ENCODE data around the gene ATF7IP.
A peak's percentile ranks its signal among the peaks of the same experiment; 100 is the strongest.

Gene ATF7IP

DNA sequence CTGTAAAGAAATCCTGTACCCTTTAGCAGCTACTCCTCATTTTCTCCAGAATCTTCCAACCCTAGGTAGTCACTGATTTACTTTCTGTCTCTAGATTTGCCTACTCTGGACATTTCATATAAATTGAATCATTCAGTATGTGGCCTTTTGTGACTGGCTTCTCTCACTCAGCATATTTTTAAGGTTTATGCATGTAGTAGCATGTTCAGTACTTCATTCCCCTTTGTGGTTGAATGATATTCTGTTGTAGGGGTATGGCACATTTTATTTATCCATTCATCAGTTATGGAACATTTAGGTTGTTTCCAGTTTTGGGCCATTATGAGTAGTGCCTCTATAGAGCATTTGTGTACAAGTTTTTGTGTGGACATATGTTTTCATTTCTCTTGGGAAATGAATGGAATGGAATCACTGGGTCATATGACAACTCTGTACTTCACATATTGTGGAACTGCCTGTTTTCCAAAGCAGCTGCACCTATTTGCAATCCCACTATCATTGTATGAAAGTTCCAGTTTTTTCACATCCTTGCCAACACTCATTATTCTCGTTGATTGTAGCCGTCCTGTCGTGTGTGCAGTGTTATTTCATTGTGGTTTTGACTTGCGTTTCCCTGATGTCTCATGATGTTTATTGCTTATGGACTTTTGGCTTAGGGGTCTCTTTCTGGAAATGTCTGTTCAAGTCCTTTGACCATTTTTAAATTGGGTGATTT is 57.2 kb downstream of the ATF7IP start:
- no peak for DNase-seq

GRCh38 chr12:14424545-14424944 is 59.1 kb downstream of the ATF7IP start:
- no peak for DNase-seq

DNA sequence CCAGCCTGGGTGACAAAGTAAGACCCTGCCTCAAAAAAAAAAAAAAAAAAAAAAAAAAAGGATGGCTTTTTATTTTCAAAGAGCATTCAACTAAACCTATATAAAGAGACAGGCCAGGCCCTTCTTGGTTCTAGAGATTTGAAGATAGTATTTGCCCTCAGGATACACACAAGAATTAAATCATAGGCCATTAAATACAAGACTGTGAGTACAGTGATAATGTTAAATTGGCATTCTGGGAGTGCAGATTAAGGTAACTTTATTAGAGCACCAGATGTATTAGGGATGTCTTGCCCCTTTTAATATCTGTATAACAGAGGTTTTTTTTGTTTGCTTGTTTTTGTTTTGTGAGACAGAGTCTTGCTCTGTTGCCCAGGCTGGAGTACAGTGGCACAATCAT is 61.3 kb downstream of the ATF7IP start:
- no peak for DNase-seq

- DNase-seq: no peak
Measured at GRCh38 chr12:14427929-14428328, 62.4 kb downstream of the ATF7IP start.

DNA sequence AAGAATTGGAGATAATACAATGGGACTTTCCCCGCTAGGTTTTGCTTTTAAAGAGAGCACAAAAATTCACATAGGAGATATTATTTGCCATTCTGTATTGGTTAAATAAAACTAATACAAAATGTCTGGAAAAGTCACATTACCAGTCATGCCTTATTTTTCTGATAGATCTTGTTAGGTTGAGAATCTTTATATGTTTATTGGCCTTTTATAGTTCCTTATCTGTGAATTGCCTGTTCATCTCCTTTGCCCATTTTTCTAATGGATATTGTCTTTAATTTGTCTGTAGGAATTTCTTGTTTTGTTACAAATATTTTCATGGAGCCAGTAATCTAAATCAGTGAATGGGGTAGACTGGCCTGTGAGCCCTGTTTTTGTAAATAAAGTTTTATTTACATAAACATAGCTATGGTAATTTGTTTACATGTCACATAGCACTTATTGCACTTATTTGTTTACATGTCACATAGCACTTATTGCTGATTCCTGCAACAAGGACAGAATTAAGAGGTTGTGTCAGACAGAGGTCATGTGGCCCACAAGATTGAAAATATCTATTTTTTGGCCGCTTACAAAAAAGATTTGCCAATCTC is 65.0 kb downstream of the ATF7IP start:
- DNase-seq: no peak

DNA sequence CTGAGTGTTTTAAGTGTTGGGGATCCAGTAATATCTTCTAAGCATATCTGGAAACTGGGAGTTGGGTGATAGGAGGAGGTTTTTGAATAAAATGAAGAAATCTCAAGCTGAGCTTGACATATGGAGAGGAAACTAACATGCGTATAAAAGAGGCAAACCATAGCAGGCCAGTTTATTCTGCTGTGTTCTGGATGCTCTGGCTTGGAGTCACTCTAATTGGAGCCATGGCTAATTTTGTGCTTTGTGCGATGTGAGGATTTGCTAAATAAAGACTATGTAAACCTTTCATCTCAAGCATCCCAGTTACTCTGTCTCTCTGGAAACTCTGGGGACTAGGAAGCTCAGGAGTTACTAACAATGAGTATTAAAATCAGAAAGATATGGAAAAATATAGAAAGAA is 66.5 kb downstream of the ATF7IP start:
- no peak for DNase-seq

GRCh38 chr12:14435627-14436026 is 70.1 kb downstream of the ATF7IP start:
- no peak for DNase-seq

DNA sequence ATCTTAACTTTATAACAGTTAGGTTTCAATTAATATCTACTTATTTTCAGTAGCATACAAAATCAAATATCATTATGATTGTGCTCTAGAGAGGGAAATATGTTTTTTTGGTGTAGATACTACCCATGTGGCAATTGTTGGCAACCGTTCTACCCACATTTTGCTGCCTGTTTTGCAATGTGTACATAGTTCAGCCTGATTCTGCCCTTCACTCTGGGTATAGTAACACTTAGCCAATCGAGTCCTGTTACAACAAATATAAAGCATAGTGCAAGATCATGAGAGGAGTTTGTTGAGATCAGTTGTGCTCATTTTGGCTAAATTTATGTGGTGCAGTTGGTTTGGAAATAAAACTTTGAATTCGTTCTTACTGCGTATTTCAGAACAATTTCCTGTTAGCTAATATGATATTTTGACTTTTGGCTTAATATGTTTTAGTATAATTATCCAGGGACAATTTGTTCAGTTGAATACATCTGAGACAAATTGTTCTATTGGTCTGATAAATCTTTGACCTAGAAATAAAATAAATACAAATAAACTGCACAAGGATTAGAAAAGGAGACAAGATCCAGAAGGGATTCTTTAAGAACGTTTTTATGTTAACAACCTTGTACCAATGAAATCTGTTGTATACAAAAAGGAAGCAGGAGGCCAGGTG is 76.9 kb downstream of the ATF7IP start:
- peak; percentile 59 for DNase-seq

DNA sequence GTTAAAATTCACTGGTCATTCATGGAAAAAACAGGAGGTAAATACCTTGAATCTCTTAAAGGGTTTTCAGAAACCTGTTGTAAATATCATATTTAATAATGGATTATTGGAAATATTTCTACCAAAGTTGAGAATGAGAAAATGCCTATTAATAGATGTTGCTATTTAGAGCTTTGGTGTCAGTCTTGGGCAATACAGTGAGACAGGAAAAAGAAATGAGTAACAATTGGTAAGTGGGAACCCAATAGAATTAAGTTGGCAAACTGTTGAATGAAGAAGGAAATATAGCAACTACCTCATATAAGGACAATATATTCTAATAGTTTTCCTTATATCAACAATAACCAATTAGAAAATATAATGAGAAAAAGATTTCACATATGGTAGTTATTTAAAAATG is 78.0 kb downstream of the ATF7IP start:
- DNase-seq: peak; percentile 69

DNA sequence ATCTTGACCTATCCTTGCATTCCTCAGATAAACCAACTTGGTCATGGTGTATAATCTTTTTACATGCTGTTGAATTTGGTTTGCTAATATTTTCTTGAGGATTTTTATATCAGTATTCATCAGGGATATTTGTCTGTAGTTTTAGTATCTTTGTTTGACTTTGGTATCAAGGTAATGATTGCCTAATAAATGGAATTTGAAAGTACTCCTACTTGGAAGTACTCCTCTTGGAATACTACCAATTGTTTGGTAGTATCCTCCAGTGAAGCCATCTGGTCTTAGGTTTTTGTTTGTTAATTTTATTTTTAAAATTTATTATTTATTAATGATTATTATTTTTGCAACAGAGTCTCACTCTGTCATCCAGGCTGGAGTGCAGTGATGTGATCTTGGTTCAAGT is 85.0 kb downstream of the ATF7IP start:
- no peak for DNase-seq

DNA sequence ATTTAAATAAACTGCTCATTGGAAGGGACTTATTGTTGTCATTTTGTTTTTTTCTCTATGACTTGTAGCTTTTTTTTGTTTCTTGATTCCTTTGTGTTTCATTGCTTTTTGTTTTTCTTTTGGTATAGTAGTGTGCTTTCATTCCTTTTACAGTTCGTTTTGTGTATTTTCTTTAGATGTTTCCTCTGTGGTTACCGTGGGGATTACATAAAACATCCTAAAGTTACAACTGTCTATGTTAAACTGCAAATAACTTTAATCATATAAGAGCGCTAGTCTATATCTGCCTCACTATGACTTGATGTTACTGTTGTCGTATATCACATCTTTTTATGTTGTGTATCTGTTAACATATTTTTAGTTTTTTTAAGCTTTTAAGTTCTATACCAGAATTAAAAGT is 86.9 kb downstream of the ATF7IP start:
- DNase-seq: no peak

DNA sequence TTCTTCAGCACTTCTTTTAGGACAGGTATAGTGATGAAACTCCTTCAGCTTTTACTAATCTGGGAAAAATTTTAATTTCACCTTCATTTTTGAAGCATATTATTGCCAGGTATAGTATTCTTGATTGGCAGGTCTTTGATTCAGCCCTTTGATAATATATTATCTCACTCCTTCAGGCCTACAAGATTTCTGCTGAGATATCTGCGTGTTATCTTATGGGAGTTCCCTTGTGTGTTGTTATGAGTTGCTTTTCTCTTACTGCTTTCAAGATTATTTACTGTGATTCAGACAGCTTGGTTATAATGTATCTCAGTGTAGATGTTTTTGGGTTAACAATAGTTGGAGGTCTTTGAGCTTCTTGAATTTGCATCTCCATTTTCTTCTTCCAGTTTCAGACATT is 87.4 kb downstream of the ATF7IP start:
- no peak for DNase-seq

DNA sequence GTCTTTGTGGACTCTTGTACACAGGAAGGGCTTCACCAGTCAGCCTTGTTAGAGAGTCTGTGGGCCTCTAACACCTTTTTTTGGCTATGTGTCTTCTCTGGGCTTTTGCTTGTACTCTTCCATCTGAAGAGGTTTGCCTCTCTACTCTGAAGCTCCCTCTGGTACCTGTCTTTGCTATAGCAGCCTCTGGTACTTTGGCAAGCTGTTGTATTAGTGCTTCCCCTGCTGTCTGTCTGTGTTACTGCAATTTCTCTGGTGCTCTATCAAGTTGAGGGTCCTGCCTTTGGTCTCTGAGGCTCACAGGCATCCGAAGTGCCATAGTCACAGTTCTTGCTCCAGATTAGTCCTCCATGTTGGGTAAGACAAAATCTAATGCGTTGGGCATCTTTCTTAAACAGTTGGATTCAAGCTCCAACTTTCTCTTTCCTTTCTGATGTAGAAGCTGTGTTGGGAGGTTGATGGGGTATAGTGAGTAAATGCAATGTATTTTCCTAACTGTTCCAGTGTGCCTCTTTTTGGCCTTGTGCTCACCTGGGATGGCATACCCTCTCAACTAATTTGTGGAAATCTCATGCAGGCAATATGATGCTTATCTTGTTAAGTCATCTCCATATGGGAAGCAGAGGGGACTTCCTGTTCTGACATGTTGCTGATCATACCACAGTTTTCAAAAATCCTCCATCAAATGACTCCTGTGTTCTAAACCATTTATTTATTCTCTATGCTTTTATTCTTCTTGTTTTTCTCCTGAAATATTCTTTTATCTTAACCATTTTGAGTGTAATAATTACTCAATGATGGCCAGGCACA is 88.8 kb downstream of the ATF7IP start:
- peak; percentile 51 for DNase-seq

- DNase-seq: no peak
Measured at GRCh38 chr12:14460212-14460841, 94.8 kb downstream of the ATF7IP start.

- DNase-seq: no peak
Measured at GRCh38 chr12:14471497-14471896, 106.0 kb downstream of the ATF7IP start.

DNA sequence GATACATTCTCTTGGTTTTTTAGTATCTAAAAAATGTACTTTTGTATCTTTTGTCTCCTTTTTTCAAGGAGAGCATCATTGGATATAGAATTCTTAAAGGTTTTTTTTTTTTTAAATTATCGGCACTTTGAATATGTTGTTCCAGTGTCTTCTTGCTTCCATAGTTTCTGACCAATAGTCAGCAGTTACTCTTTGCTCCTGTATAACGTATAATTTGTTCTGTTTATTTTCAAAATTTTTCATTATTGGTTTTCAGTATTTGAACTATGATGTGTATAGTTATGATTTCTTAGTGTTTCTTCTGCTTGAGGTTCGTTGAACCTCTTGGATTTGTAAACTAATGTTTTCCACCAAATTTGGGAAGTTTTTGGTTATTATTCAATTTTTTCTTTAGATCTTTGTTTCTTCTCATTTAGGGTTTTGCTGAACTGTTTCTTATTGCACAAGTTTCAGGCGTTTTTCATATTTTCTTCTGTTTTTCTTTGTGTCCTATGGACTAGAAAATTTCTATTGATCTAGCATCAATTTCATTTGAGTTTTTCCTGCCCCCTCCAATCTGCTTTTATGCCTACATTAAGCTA is 108.3 kb downstream of the ATF7IP start:
- DNase-seq: peak; percentile 9

DNA sequence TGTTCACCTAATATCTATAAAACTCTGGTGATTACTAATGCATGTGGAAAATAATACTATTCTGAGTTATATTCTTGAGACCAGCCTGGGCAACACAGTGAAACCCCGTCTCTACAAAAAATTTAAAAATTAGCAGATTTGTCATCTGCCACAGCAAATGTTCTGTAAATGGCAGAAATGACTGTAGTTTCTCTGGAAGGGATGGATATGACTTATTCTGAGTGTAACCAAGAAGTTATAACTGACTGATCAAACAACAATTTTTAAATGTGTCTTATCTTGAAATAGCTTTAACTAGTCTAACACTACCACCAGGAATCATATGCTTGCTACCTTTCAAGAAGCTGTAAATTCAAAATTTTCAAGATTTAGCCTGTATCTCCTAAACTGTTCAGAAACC is 113.5 kb downstream of the ATF7IP start:
- no peak for DNase-seq

DNA sequence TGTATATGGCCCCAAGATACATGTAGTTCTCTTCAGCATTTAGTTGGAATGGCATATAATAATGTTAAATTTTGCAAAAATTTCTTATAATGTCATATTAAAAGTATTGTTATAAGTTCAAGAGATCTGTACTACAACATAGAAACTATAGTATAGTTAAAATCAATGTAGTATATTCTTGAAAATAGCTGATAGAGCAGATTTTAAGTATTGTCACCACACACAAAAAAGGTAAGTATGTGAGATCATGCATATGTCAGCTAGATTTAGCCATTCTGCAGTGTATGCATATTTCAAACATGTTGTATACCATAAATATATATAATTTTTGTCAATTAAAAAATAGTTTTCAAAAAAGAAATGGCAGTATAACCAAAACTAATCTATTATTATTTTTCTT is 115.7 kb downstream of the ATF7IP start:
- no peak for DNase-seq

DNA sequence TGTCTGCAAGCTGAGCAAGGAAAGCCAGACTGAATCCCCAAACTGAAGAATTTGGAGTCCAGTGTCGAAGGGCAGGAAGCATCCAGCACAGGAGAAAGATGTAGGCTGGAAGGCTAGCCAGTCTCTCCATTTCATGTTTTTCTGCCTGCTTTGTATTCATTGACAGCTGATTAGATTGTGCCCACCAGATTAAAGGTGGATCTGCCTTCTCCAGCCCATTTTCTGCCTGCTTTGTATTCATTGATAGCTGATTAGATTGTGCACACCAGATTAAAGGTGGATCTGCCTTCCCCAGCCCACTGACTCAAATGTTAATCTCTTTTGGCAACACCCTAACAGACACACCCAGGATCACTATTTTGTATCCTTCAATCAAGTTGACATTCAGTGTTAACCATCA is 116.9 kb downstream of the ATF7IP start:
- no peak for DNase-seq

GRCh38 chr12:14482886-14483285 is 117.4 kb downstream of the ATF7IP start:
- no peak for DNase-seq

DNA sequence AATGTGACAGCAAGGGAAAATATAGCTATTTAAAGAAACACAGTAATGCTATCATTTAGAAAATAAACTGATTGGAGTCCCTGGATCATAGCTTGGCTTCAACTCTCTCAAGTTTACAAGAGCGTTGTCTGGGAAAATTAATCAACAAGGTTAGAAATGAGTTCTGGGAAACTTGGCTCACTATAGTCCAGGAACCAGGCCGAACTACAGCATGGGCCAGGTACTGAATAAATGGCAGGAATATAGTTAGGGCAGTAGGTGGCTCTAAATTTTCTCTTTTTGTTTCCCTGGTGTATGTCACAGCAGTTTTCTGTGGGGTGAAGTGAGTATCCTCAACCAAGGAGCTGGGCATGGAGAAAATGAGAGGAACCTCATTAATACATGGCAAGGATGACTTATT is 129.8 kb downstream of the ATF7IP start:
- DNase-seq: no peak

Measured in inflammatory macrophage treated with lipopolysaccharide for 4 hours (primary cell).